Esophagus squamous epithelium (tissue), 4 donors: ENCODE results near the gene SEMA4D.

Source experiments
- POLR2A ChIP-seq, 4 donors: fragments of 450-650 bp; IDR thresholded peaks; one replicate each; pipeline ENCODE4 v1.6.1; 2017; ENCODE audit warnings: antibody characterized with exemption in 4 of 4, mild to moderate bottlenecking in 4 of 4, moderate library complexity in 3 of 4
- TF ChIP-seq, protein P1 (sequence below), 6 experiments: fragments of 450-650 bp in 4 of 6; fragments of 200-600 bp in 2 of 6; sonication (generic) in 2 of 6; IDR thresholded peaks; one replicate each; pipeline ENCODE4 v1.5.1; 2016 to 2019; ENCODE audit warnings: antibody characterized with exemption in 6 of 6, mild to moderate bottlenecking in 4 of 6, moderate library complexity in 4 of 6

DNA sequence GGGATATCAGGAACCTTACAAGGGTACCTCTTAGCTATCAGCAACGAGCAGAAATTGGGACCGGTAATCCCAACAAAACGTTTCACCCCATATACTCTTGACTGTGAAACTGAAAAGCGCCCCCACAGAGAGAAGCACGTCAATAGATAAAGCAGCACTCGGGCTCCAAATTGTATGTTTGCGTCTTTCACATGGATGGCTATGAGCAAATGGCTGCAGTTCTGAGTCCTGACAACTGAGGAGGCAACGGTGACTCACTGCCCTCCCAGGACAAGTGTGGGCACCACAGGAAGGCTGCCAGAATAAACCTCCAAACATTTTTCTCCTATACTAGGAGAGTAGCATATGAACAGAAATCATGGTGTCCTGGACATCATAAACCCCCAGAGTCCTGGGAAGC lies 36.6 kb downstream of the SEMA4D start:
- TF ChIP-seq, protein P1, sequence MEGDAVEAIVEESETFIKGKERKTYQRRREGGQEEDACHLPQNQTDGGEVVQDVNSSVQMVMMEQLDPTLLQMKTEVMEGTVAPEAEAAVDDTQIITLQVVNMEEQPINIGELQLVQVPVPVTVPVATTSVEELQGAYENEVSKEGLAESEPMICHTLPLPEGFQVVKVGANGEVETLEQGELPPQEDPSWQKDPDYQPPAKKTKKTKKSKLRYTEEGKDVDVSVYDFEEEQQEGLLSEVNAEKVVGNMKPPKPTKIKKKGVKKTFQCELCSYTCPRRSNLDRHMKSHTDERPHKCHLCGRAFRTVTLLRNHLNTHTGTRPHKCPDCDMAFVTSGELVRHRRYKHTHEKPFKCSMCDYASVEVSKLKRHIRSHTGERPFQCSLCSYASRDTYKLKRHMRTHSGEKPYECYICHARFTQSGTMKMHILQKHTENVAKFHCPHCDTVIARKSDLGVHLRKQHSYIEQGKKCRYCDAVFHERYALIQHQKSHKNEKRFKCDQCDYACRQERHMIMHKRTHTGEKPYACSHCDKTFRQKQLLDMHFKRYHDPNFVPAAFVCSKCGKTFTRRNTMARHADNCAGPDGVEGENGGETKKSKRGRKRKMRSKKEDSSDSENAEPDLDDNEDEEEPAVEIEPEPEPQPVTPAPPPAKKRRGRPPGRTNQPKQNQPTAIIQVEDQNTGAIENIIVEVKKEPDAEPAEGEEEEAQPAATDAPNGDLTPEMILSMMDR (IDR thresholded peaks at IDR 0.05) = no peak
- TF ChIP-seq POLR2A (IDR thresholded peaks at IDR 0.05) = no peak
